Lower leg skin (tissue), 3 donors: ENCODE results near the gene PPP1R12B.
"Not testable (repeated sequence)": the region's sequence is repeated elsewhere in the genome, so short reads cannot be mapped to it uniquely, and the experiment has no call there.

Experiments
- CTCF ChIP-seq, 3 donors: fragments of 450-650 bp; IDR thresholded peaks; one replicate each; pipeline ENCODE4 v1.5.1; 2016; ENCODE audit warnings: antibody characterized with exemption in 3 of 3, mild to moderate bottlenecking in 3 of 3, moderate library complexity in 2 of 3
- POLR2A ChIP-seq, 2 donors: fragments of 450-650 bp; IDR thresholded peaks; one replicate each; pipeline ENCODE4 v1.6.1; 2016 to 2017; ENCODE audit warnings: antibody characterized with exemption in 2 of 2, mild to moderate bottlenecking in 1 of 2, moderate library complexity in 1 of 2

DNA sequence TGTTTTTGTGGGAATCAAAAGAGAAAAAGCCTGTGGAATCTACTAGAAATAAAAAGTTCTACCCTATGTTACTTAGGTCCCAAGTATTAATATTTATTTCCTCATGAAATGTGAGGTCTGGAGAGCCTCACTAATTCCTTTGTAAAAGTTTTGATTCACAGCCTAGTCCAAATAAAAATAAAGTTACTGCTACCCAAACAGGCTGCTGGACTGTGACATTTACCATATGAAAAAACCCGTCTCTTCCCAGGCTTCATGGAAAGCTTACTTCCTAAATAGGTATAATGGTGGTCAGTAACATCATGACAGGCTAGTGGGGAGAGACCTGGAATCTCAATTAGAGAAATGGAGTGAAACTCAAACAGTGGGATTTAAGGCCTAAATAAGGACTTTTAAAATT, 201.6 kb downstream of the PPP1R12B start:
- not testable (repeated sequence) for TF ChIP-seq POLR2A, CTCF (IDR thresholded peaks at IDR 0.05)
